Parathyroid adenoma (tissue), 2 donors: Measurements from ENCODE around the gene GRK6.

Experiments
- H2AFZ ChIP-seq: fragments of 300-600 bp; sonication (generic); one replicate; pipeline ENCODE4 v1.7.0; 2017; ENCODE audit warnings: antibody characterized with exemption, mild to moderate bottlenecking
- H3K27ac ChIP-seq: fragments of 300-600 bp; sonication (generic); one replicate; pipeline ENCODE4 v1.7.0; 2017
- H3K27me3 ChIP-seq: fragments of 300-600 bp; sonication (generic); one replicate; pipeline ENCODE4 v1.7.0; 2017; ENCODE audit warnings: low read length; ENCODE audit not compliant: control insufficient read depth, insufficient read depth
- H3K36me3 ChIP-seq: fragments of 300-600 bp; sonication (generic); one replicate; pipeline ENCODE4 v1.7.0; 2017; ENCODE audit warnings: low read length; ENCODE audit not compliant: control insufficient read depth, insufficient read depth
- H3K4me1 ChIP-seq: fragments of 300-600 bp; sonication (generic); one replicate; pipeline ENCODE4 v1.7.0; 2017; ENCODE audit warnings: control low read depth
- H3K4me2 ChIP-seq: fragments of 300-600 bp; sonication (generic); one replicate; pipeline ENCODE4 v1.7.0; 2017; ENCODE audit warnings: low read length
- H3K4me3 ChIP-seq: fragments of 300-600 bp; sonication (generic); one replicate; pipeline ENCODE4 v1.7.0; 2017; ENCODE audit warnings: low read depth, low read length
- H3K79me2 ChIP-seq: fragments of 300-600 bp; sonication (generic); one replicate; pipeline ENCODE4 v1.7.0; 2017; ENCODE audit warnings: control low read depth
- H3K9ac ChIP-seq: fragments of 300-600 bp; sonication (generic); one replicate; pipeline ENCODE4 v1.7.0; 2017; ENCODE audit warnings: mild to moderate bottlenecking
- H3K9me3 ChIP-seq: fragments of 300-600 bp; sonication (generic); one replicate; pipeline ENCODE4 v1.7.0; 2017; ENCODE audit warnings: low read length; ENCODE audit not compliant: control insufficient read depth
- TF ChIP-seq, protein P1 (sequence below): fragments of 300-600 bp; sonication (generic); IDR thresholded peaks from one replicate; pipeline ENCODE4 v1.7.0; 2017; ENCODE audit warnings: antibody characterized with exemption, mild to moderate bottlenecking
- donor health status: primary hyperparathyroidism.

The GRK6 gene

DNA sequence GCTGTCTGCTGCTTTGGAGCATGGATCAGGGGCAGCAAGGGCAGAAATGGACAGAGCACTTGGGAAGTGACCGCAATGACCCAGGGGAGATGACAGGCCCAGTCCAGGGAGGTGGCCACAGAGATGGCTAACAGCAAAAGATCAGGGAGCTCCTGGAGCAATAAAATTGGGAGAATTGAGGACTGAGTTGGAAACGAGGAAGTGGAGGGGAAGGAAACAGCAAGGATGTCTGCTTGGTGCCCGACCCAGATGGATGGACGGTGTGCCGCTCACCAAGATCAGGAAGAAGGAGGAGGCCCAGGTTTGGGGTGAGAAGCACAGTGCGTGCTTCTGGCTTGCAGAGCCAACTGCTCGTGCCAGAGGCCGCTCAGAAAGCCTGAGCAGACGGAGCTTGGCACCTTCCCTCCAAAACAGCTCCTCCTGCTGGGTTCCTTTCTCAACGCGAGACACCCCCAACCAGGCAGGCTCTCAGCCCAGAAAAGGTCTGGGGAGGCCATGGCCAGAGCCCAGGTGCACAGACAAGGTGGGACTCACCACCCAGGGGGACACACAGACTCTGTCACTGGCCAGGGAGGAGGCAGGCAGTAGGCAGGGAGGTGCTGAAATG is 44.0 kb upstream of the GRK6 start:
- no peaks in the 10 kb centered on the region for H3K79me2 ChIP-seq
- H3K9ac ChIP-seq: no peak overlapping the region
- H3K36me3 ChIP-seq: no peaks in the 10 kb centered on the region
- TF ChIP-seq, protein P1, sequence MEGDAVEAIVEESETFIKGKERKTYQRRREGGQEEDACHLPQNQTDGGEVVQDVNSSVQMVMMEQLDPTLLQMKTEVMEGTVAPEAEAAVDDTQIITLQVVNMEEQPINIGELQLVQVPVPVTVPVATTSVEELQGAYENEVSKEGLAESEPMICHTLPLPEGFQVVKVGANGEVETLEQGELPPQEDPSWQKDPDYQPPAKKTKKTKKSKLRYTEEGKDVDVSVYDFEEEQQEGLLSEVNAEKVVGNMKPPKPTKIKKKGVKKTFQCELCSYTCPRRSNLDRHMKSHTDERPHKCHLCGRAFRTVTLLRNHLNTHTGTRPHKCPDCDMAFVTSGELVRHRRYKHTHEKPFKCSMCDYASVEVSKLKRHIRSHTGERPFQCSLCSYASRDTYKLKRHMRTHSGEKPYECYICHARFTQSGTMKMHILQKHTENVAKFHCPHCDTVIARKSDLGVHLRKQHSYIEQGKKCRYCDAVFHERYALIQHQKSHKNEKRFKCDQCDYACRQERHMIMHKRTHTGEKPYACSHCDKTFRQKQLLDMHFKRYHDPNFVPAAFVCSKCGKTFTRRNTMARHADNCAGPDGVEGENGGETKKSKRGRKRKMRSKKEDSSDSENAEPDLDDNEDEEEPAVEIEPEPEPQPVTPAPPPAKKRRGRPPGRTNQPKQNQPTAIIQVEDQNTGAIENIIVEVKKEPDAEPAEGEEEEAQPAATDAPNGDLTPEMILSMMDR: peak; percentile 24
- H3K27ac ChIP-seq: no peak overlapping the region
- H3K4me3 ChIP-seq: no peak overlapping the region
- H3K9me3 ChIP-seq: no peaks in the 10 kb centered on the region
- peaks cover 4% of the 10 kb centered on the region for H3K4me1 ChIP-seq
- H3K27me3 ChIP-seq: no peaks in the 10 kb centered on the region
- H3K4me2 ChIP-seq: no peak overlapping the region
- peak overlapping the region; percentile 25 for H2AFZ ChIP-seq

- Histone ChIP-seq H3K27ac (no peak overlapping the region), H3K27me3 (no peaks in the 10 kb centered on the region), H2AFZ (no peak overlapping the region), H3K4me3 (no peak overlapping the region), H3K36me3 (no peaks in the 10 kb centered on the region), H3K9me3 (no peaks in the 10 kb centered on the region), H3K79me2 (no peaks in the 10 kb centered on the region), H3K4me1 (peaks cover 4% of the 10 kb centered on the region), H3K4me2 (no peak overlapping the region), H3K9ac (no peak overlapping the region)
- TF ChIP-seq, protein P1: no peak
These were observed 43.3 kb upstream of the GRK6 start for GRCh38 chr5:177383181-177383580.

GRCh38 chr5:177384134-177384533 is 42.3 kb upstream of the GRK6 start, which contains the start of gene SLC34A1:
Gene SLC34A1 (plus strand): TSS chr5:177384434. CDS start chr5:177385742, 1,308 bp downstream.
- Histone ChIP-seq H3K9me3 (no peaks in the 10 kb centered on the region), H2AFZ (no peak within 1 kb of the TSS), H3K27me3 (no peaks in the 10 kb centered on the region), H3K79me2 (no peaks in the 10 kb centered on the region), H3K27ac (no peak within 1 kb of the TSS), H3K4me1 (peaks cover 4% of the 10 kb centered on the region), H3K4me2 (no peak within 1 kb of the TSS), H3K4me3 (no peak within 1 kb of the TSS), H3K9ac (no peak within 1 kb of the TSS), H3K36me3 (no peaks in the 10 kb centered on the region)
- TF ChIP-seq, protein P1: no peak

DNA sequence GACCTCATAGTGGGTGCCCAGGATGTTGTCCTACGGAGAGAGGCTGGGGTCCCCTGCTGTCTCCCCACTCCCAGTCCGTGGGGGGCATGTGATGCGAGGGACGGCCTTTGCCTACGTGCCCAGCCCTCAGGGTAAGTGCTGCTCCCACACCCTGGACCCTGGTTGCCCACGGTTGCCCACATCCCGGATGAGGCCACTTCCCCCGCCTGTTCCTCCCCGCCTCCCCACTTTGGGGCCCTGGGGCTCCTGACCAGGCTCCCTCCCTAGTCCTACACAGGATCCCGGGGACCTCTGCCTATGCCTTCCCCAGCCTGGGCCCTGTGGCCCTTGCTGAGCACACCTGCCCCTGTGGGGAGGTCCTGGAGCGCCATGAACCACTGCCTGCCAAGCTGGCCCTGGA is 40.8 kb upstream of the GRK6 start:
- H3K4me3 ChIP-seq: no peak overlapping the region
- no peak overlapping the region for H3K4me2 ChIP-seq
- no peaks in the 10 kb centered on the region for H3K36me3 ChIP-seq
- H3K27ac ChIP-seq: no peak overlapping the region
- peaks cover 4% of the 10 kb centered on the region for H3K4me1 ChIP-seq
- no peak overlapping the region for H3K9ac ChIP-seq
- TF ChIP-seq, protein P1: no peak
- no peaks in the 10 kb centered on the region for H3K9me3 ChIP-seq
- no peaks in the 10 kb centered on the region for H3K79me2 ChIP-seq
- H3K27me3 ChIP-seq: no peaks in the 10 kb centered on the region
- no peak overlapping the region for H2AFZ ChIP-seq

- Histone ChIP-seq H3K27ac (no peak overlapping the region), H3K9ac (no peak overlapping the region)
These were observed 39.9 kb upstream of the GRK6 start for GRCh38 chr5:177386542-177386941.

More at GRCh38 chr5:177386542-177386941, 39.9 kb upstream of the GRK6 start:
- Histone ChIP-seq H3K4me3 (no peak overlapping the region), H3K79me2 (no peaks in the 10 kb centered on the region), H3K4me1 (no peaks in the 10 kb centered on the region), H3K27me3 (no peaks in the 10 kb centered on the region), H3K9me3 (no peaks in the 10 kb centered on the region), H2AFZ (no peak overlapping the region), H3K36me3 (no peaks in the 10 kb centered on the region), H3K4me2 (no peak overlapping the region)
- TF ChIP-seq, protein P1: no peak
